Gastrocnemius medialis (tissue), 4 donors: ENCODE measurements around the gene P4HA3. TPM values are rescaled to one million over a fixed set of nuclear protein-coding genes. Genes with fewer than 3 reads are reported as not detected.

Source experiments
- ATAC-seq, 2 donors: fragments of 150-250 bp; one replicate each; pipeline ENCODE4 v1.9.1; 2016
- DNase-seq, 2 donors: peaks; one replicate each; pipeline ENCODE4 v3.0.0-alpha.2; 2019
- H3K27ac ChIP-seq, 4 donors: fragments of 200-600 bp; sonication (generic); 1 replicate in 1 of 4; 2 replicates in 3 of 4; pipeline ENCODE4 v1.5.1; 2016 to 2018; ENCODE audit warnings: mild to moderate bottlenecking in 2 of 4, moderate library complexity in 1 of 4
- H3K27me3 ChIP-seq, 3 donors: fragments of 200-600 bp; sonication (generic) in 2 of 3; 1 replicate in 1 of 3; 2 replicates in 2 of 3; pipeline versions ENCODE4 v1.5.1 to v1.6.0; 2016 to 2019; ENCODE audit warnings: mild to moderate bottlenecking in 1 of 3, moderate library complexity in 1 of 3
- H3K36me3 ChIP-seq, 2 donors: fragments of 200-600 bp; sonication (generic) in 1 of 2; one replicate each; pipeline ENCODE4 v1.5.1; 2017 to 2018
- H3K4me1 ChIP-seq, 2 donors: fragments of 200-600 bp; sonication (generic) in 1 of 2; one replicate each; pipeline ENCODE4 v1.5.1; 2016 to 2017; ENCODE audit warnings: mild to moderate bottlenecking in 2 of 2
- H3K4me3 ChIP-seq, 4 donors: fragments of 200-600 bp; sonication (generic) in 3 of 4; 1 replicate in 1 of 4; 2 replicates in 3 of 4; pipeline ENCODE4 v1.5.1; 2016 to 2019; ENCODE audit warnings: mild to moderate bottlenecking in 2 of 4
- H3K9me3 ChIP-seq, 3 donors: fragments of 200-600 bp; sonication (generic) in 2 of 3; 1 replicate in 1 of 3; 2 replicates in 2 of 3; pipeline ENCODE4 v1.5.1; 2016 to 2019
- POLR2A ChIP-seq, 2 donors: fragments of 450-650 bp; IDR thresholded peaks; one replicate each; pipeline ENCODE4 v1.6.1; 2017; ENCODE audit warnings: antibody characterized with exemption in 2 of 2, mild to moderate bottlenecking in 2 of 2, moderate library complexity in 2 of 2
- in situ Hi-C, 4 donors: fragments of 200-750 bp; cut with MboI; loops; one replicate each; pipeline versions ENCODE4 v1.15.0 to v1.8.0; 2017; ENCODE audit warnings: low sequenced_read_pairs in 4 of 4
- intact Hi-C: fragments of 100-400 bp; cut with DNase I; formaldehyde crosslinking; loops from one replicate; pipeline ENCODE4 v1.15.1; 2023; ENCODE audit warnings: low total_unique reads
- total RNA-seq, 4 donors: library from RNA; depleted of rRNA; stranded (reverse); fragments of >200 nt; gene quantifications; one replicate each; pipeline versions ENCODE4 v1.1.0 to v1.2.3, GENCODE V29; 2016
- TF ChIP-seq, protein P1 (sequence below), 5 experiments: fragments of 450-650 bp in 3 of 5; fragments of 200-600 bp in 2 of 5; sonication (generic) in 2 of 5; IDR thresholded peaks in 4 of 5; conservative IDR thresholded peaks in 1 of 5; 1 replicate in 4 of 5; 2 replicates in 1 of 5; pipeline ENCODE4 v1.5.1; 2016 to 2019; ENCODE audit warnings: antibody characterized with exemption in 5 of 5, mild to moderate bottlenecking in 3 of 5, moderate library complexity in 3 of 5

The P4HA3 gene
- total RNA-seq = under 1 TPM in 1 of 4 donors, not detected in 3; 0.09 TPM

DNA sequence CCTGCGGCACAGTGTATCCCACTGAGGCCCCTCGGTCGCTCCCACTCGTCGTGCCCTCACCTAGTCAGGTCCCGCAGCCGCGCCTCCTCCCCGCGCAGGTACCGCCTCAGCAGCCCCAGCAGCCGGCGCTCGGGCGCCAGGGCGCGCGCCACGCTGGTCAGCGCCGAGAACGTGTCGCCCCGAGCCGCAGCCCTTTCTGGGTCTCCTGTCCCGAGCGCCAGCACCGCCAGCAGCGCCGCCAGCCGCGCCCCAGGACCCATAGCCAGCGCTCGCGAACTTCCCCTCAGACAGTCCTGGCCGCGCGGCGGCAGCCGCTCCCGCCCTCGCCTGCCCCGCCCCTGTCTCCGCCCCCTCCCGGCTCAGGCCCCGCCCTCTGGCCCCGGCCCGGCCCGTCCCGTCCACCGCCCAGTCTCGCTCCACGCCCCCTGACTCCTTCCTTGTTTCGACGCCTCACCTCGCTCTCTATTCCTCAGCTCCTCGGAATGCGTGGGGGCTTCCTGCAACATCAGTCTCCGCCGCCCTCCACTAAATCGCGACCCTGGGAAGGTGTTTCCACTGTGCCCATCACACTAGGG, at the start of gene P4HA3:
Gene P4HA3, minus strand, starts transcription at position 289 of the 575 bp plus-strand sequence. Its CDS starts 29 bp downstream, at position 260.
- TF ChIP-seq POLR2A (IDR thresholded peaks at IDR 0.05) = no peak
- TF ChIP-seq, protein P1, sequence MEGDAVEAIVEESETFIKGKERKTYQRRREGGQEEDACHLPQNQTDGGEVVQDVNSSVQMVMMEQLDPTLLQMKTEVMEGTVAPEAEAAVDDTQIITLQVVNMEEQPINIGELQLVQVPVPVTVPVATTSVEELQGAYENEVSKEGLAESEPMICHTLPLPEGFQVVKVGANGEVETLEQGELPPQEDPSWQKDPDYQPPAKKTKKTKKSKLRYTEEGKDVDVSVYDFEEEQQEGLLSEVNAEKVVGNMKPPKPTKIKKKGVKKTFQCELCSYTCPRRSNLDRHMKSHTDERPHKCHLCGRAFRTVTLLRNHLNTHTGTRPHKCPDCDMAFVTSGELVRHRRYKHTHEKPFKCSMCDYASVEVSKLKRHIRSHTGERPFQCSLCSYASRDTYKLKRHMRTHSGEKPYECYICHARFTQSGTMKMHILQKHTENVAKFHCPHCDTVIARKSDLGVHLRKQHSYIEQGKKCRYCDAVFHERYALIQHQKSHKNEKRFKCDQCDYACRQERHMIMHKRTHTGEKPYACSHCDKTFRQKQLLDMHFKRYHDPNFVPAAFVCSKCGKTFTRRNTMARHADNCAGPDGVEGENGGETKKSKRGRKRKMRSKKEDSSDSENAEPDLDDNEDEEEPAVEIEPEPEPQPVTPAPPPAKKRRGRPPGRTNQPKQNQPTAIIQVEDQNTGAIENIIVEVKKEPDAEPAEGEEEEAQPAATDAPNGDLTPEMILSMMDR (IDR thresholded peaks at IDR 0.05 in 4 of 5, conservative IDR thresholded peaks at IDR 0.05 in 1 of 5) = peak in 1 of 5 experiments; percentile 27
- ATAC-seq = peak; percentile 80 to 92
- H3K27ac ChIP-seq = no peak within 1 kb of the TSS
- H3K9me3 ChIP-seq = no peaks in the 10 kb centered on the region
- in situ Hi-C loops (no loop called here), intact Hi-C loops (loop anchor here (1.0 kb wide), 1 partner anchor 14 kb away; no protein-coding TSS in a partner anchor)
- H3K36me3 ChIP-seq = no peaks in the 10 kb centered on the region
- peak within 1 kb of the TSS; percentile 39 to 73 (median 54) for H3K4me3 ChIP-seq
- no peaks in the 10 kb centered on the region for H3K4me1 ChIP-seq
- peak; percentile 27 to 45 for DNase-seq
- no peaks in the 10 kb centered on the region for H3K27me3 ChIP-seq

DNA sequence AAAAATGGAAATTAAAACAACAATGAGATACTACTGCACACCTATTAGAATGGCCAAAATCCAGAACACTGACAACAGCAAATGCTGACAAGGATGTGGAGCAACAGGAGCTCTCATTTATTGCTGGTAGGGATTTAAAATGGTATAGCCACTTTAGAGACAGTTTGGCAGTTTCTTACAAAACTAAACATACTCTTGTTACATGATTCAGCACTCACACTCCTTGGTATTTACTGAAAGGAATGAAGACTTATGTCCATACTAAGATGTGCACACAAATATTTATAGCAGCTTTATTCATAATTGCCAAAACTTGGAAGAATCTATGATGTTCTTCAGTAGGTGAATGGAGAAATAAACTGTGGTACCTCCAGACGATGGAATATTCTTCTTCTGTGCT, 46.0 kb upstream of the P4HA3 start:
- H3K4me1 ChIP-seq = no peaks in the 10 kb centered on the region
- DNase-seq (no peak), ATAC-seq (no peak)
- no peak overlapping the region for H3K27ac ChIP-seq
- in situ Hi-C loops (no loop called here), intact Hi-C loops (no loop called here)
- peaks cover 0 to 4% of the 10 kb centered on the region in 2 donors for H3K36me3 ChIP-seq
- no peaks in the 10 kb centered on the region for H3K9me3 ChIP-seq
- TF ChIP-seq, protein P1 (IDR thresholded peaks at IDR 0.05 in 4 of 5, conservative IDR thresholded peaks at IDR 0.05 in 1 of 5) = no peak
- TF ChIP-seq POLR2A (IDR thresholded peaks at IDR 0.05) = no peak
- no peak overlapping the region for H3K4me3 ChIP-seq
- H3K27me3 ChIP-seq = no peaks in the 10 kb centered on the region

DNA sequence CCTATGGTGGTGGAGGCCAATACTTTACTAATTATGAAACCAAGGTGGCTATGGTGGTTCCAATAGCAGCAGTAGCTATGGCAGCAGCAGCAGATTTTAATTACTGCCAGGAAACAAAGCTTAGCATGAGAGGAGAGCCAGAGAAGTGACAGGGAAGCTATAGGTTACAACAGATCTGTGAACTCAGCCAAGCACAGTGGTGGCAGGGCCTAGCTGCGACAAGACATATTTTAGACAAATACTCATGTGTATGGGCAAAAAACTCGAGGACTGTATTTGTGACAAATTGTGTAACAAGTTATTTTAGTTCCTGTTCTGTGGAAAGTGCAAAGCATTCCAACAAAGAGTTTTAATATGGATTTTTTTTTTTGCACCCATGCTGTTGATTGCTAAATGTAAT, 44.2 kb upstream of the P4HA3 start:
- no peak overlapping the region for H3K4me3 ChIP-seq
- in situ Hi-C loops = no loop called here

DNA sequence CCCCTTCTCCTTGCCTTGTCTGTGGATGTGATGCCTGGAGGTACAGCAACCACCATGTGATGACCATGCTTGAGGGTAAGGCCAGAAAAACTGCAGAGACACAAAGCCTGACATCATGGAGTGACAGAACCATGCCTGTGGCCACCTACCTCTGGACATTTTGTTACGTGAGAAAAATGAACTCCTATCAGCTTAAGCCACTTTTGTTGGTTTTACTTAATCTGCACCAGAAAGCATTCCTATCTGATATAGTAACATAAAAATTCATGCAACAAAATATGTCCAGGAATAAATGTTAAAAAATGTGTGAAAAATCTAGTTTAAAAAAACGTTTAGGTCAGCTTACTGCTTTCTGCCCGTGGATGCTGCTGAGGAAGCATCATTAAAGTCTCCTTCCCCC, 42.6 kb upstream of the P4HA3 start:
- intact Hi-C loops = no loop called here
- H3K27me3 ChIP-seq = no peaks in the 10 kb centered on the region

More for the DNA sequence above, 44.2 kb upstream of the P4HA3 start:
- H3K36me3 ChIP-seq = peaks cover 0 to 4% of the 10 kb centered on the region in 2 donors
- TF ChIP-seq, protein P1 (IDR thresholded peaks at IDR 0.05 in 4 of 5, conservative IDR thresholded peaks at IDR 0.05 in 1 of 5) = no peak
- TF ChIP-seq POLR2A (IDR thresholded peaks at IDR 0.05) = no peak
- H3K4me1 ChIP-seq = no peaks in the 10 kb centered on the region
- H3K9me3 ChIP-seq = no peaks in the 10 kb centered on the region
- ATAC-seq (no peak), DNase-seq (no peak)
- H3K27me3 ChIP-seq = no peaks in the 10 kb centered on the region
- intact Hi-C loops = no loop called here
- no peak overlapping the region for H3K27ac ChIP-seq

More for the DNA sequence above, 42.6 kb upstream of the P4HA3 start:
- DNase-seq = no peak
- Histone ChIP-seq H3K4me3 (no peak overlapping the region), H3K36me3 (peaks cover 0 to 4% of the 10 kb centered on the region in 2 donors), H3K4me1 (no peaks in the 10 kb centered on the region), H3K9me3 (no peaks in the 10 kb centered on the region), H3K27ac (no peak overlapping the region)
- no peak for TF ChIP-seq POLR2A (IDR thresholded peaks at IDR 0.05)
- TF ChIP-seq, protein P1 (IDR thresholded peaks at IDR 0.05 in 4 of 5, conservative IDR thresholded peaks at IDR 0.05 in 1 of 5) = no peak
- ATAC-seq = no peak
- in situ Hi-C loops = no loop called here
